NCI-H1105 (cell line): ENCODE results near the gene THRSP.
A peak's percentile ranks its signal among the peaks of the same experiment; 100 is the strongest.
"Not testable (repeated sequence)": the region's sequence is repeated elsewhere in the genome, so short reads cannot be mapped to it uniquely, and the experiment has no call there.

Experiments used
- DNase-seq: peaks from one replicate; lab custom pipeline; 2025; lab: John Stamatoyannopoulos, UW

The THRSP gene, protein sequence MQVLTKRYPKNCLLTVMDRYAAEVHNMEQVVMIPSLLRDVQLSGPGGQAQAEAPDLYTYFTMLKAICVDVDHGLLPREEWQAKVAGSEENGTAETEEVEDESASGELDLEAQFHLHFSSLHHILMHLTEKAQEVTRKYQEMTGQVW

GRCh38 chr11:78063440-78064181 is at the start of gene THRSP:
THRSP (plus strand) TSS chr11:78063861; CDS start chr11:78063882, 21 bp downstream.
- no peak for DNase-seq

GRCh38 chr11:78014937-78015520 is 48.6 kb upstream of the THRSP start:
- not testable (repeated sequence) for DNase-seq

DNA sequence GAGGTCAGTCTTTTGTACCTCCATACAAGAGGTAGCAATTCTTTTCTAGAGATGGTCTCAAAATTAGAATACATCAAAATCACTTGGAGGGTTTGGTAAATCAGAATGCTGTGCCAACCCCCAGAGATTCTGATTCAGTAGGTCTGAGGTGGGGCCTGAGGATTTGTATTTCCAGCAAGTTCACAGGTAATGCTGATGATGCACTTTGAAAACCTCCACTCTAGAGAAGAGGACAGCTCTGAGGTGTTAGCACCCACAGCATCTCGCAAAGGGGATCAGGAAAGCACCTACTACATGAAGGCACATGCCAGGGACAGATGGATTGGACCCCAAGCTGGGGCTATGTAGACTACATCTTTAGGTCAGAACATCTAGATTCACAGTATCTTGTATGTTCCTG is 47.8 kb upstream of the THRSP start:
- no peak for DNase-seq

DNA sequence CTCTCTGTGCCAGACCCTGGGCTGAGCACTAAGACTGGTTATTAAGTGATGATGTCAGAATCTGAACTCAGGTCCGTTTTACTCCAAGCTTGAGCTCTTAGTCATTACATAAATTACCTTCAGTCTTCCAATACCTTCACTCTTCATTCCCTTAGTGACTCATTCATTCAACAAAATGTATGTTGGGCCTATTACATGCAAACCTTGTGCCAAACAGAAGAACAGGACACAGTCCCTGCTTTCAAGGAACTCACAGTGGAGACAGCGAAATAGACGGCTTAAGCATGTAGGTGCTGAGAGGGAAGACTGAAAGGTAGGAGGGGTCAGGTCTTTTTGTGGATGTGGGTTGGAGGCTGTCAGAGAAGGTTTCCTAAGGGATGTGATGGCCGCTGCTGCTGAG is 43.9 kb upstream of the THRSP start:
- no peak for DNase-seq

- no peak for DNase-seq
Measured at GRCh38 chr11:78020246-78020645, 43.4 kb upstream of the THRSP start.

- DNase-seq, result no peak
Measured at GRCh38 chr11:78021611-78022010, 42.0 kb upstream of the THRSP start.

- peak; percentile 34 for DNase-seq
Measured at GRCh38 chr11:78022397-78023396, 41.0 kb upstream of the THRSP start, which contains the start of gene KCTD14. KCTD14 (minus strand) TSS chr11:78023276; CDS start chr11:78023249, 27 bp downstream.

DNA sequence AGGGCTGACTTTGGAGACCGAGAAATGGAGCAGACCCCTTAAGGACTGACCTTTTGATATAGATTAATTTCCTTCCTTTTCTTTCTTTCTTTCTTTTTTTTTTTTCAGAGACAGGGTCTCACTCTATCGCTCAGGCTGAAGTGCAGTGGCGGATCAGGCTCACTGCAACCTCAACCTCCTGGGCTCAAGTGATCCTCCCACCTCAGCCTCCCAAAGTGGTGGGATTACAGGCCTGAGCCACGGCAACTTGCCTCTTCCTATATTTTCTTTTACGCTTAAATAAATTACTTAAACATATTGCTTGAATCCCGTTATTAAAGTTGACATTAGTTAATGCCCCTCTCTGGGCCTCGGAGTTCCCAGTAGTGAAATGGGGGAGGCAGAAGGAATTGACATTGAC is 40.2 kb upstream of the THRSP start:
- DNase-seq, result no peak

DNA sequence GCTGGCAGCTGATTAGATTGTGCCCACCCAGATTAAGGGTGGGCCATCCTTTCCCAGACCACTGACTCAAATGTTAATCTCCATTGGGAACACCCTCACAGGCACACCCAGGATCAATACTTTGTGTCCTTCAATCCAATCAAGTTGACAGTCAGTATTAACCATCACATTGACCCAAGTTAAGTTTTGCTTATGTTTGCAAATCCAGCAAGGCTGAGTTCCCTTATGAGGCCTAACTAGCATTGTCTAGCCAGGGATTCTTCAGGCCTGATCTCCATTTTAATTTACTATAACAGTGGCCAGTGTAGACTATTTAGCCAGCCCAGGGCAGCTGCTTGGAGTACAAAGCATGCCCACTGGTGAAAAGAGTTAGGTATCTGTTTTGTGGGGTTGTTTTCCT is 38.3 kb upstream of the THRSP start:
- DNase-seq, result no peak

DNA sequence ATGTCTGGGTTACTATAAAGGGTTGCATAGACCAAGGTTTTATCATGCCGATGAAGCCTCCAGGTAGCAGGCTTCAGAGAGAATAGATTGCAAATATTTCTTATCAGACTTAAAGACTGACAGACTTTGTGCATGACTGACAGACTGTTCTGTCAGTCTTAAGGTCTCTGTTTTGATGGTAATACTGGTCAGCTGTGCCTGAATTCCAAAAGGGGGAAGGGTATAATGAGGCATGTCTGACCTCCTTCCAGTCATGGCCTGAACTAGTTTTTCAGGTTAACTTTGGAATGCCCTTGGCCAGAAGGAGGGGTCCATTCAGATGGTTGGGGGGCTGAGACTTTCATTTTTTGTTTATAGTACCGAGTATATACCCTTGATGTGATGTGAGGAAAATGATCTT is 35.9 kb upstream of the THRSP start:
- no peak for DNase-seq

GRCh38 chr11:78028423-78028822 is 35.2 kb upstream of the THRSP start:
- DNase-seq, result not testable (repeated sequence)

GRCh38 chr11:78030429-78031325 is 33.0 kb upstream of the THRSP start:
- DNase-seq, result peak; percentile 99

GRCh38 chr11:78031629-78032028 is 32.0 kb upstream of the THRSP start:
- DNase-seq, result no peak

DNA sequence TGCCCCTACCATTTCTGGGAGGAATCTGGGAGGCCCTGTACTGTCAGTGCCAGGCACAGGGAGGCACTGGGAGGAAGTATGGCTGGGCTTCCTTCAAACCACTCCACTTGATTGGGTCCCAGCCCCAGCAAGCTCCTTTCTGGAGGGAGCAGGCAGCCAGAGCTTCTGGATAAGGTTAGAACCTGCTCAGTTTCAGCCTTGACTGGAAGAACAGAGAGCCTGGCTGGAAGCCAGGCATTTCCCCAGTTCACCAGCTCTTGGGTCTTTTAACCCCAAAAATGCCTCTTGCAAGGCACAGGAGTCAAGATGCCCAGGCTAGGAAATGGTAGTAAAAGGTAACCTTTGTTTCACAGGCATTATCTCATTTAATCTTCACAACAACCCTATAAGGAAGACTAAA is 31.6 kb upstream of the THRSP start:
- no peak for DNase-seq

GRCh38 chr11:78033040-78033439 is 30.6 kb upstream of the THRSP start:
- DNase-seq, result no peak

- DNase-seq, result no peak
Measured at GRCh38 chr11:78034623-78035022, 29.0 kb upstream of the THRSP start.

DNA sequence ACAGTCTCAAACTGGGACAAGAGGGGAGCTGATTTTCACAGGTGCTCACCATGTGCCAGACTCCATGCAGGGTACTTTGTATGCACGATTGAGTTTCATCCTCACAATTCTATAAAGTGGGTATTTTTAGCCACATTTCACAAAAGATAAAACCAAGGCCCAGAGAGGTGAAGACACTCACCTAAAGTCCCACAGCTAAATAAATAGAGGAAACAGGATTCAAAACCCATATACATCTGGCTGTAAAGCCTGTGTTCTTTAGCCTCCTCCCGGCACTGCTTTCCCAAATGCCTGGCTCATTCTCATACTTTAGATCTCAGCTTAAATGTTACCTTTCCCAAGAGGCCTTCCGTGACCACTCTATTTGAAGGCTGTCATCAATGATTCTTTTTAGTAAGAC is 27.3 kb upstream of the THRSP start:
- no peak for DNase-seq

GRCh38 chr11:78037056-78037455 is 26.6 kb upstream of the THRSP start:
- DNase-seq, result no peak

DNA sequence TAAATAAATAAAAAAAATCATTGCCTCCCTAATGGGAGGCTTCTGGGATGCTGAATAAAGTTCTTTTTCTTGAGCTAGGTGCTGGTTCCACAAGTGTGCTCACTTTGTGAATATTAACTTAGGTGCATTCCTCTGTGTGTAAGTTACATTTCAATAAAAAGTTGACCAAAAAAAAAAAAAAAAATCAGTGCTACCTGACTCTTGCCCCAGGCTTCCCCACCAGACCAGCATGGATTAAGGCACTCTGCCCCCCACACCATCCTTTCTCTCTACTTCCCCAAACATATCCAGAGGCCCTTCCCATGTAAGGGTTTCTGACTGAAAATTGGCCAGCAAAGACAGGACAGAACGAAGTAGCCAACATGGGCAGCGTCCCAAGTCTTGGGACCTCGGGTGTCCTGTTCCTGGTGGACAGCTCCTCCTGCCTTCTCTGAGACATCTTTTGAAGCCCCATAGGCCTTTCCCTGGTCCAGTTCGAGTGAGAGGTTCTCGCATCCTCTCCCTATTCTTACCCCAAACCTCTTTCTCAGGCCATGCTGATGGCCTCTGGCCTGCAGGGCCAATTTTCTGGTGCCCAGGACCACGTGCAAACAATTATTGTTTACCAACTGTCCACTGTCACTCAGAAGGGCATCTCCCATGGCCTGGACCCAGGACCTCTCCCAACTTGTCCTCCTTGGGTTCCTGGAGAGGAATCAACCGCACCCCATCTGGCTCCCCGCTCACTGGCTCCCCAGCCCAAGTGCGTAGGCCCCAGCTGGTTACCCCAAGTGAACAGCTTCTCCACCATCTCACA is 25.6 kb upstream of the THRSP start:
- no peak for DNase-seq

GRCh38 chr11:78038697-78039313 is 24.9 kb upstream of the THRSP start:
- no peak for DNase-seq
